Glomerular visceral epithelial cell (primary cell): ENCODE results near the gene INSIG2.

ENCODE experiments used
- DNase-seq: peaks from one replicate; pipeline ENCODE4 v3.0.0-alpha.2; 2016; ENCODE audit errors: extremely low spot score

The INSIG2 gene

DNA sequence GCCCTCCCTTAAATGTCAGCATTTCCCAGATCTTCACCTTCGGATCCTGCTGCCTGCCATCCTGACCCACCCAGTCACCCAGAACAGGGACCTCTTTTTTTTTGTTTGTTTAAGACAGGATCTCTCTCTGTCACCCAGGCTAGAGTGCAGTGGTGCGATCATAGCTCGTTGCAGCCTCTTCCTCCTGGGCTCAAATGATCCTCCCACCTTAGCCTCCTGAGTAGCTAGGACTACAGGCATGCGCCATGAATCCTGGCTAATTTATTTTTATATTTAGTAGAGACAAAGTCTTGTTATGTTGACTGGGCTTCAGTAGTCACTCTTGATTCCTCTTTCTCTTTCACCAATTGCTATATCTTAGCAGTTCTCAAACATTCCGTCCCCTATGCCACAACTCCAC lies 39.0 kb downstream of the INSIG2 start:
- no peak for DNase-seq

DNA sequence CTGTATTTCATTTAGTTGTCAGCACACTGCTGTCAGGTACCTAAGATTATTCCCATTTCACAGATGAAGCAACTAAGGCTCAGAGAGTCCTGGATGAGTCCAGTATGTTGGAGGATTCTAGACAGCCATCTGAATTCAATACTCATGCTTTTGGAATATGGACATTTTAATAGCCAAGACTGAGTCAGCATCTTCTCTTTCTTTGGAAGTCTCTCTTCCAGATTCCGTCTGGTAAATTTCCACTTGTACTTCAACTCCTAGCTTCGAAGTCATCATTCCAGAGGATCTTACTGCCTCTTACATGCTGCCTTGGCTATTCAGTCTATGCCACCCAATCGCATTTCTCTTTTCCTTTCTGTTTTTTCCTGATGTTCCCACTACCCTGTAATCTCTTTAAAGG lies 40.6 kb downstream of the INSIG2 start:
- DNase-seq: no peak

DNA sequence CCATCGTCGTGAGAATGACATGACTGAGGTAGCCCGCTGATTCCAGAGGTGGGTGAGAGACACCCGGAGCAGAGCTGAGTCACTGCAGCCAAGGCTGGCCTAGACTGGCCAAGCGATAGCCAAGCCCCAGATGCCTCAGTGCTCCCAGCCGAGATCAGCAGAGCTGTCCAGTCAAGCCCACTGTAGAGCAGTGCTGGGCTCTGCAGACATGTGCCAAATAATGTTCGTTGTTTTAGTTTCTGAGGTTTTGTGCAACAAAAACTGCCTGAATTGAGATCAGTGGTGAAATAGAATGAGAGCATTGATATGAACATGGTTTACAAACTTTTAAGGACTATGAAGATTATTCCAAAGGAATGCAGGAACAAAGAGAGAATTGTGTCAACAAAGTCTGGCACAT lies 42.1 kb downstream of the INSIG2 start:
- no peak for DNase-seq

- no peak for DNase-seq
These were observed 43.5 kb downstream of the INSIG2 start for GRCh38 chr2:118131771-118132170.

DNA sequence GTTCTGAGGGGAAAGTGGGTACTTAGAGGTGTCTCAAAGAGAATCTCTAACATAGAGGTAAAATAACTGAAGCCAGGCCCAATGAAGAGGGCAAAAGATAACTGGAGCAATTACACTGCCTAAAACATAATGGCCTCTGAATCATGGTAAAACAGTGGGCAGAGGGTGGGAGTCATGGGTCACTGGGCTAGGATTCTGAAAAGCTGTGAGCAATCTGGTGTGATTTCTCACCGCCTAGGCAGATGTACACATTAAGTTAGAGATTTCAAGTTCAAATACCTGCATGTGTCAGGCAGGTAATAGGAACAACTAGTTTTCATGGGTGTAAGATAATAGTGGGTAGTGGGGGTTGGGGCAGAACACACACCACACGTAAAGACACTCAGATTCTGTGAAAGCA lies 45.6 kb downstream of the INSIG2 start:
- DNase-seq: no peak

DNA sequence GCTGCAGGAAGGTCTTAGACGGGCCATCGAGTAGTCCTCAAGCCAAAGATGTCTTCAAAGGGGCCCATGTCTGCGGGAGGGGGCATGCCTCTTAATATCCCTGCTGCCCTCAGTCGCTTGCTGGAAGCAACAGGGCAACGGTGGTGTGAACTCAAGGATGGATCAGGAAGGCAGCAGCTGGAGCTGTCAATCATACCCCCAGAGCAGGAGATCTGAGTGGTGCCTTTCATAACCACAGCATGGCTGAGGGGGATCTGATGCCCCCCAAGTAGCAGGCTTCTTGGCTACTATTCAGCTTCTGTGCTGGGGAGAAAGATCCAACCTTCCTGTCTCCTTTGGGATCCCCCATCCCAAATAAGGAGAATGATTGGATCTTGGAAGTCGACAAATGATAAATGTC lies 46.4 kb downstream of the INSIG2 start:
- DNase-seq: no peak

DNA sequence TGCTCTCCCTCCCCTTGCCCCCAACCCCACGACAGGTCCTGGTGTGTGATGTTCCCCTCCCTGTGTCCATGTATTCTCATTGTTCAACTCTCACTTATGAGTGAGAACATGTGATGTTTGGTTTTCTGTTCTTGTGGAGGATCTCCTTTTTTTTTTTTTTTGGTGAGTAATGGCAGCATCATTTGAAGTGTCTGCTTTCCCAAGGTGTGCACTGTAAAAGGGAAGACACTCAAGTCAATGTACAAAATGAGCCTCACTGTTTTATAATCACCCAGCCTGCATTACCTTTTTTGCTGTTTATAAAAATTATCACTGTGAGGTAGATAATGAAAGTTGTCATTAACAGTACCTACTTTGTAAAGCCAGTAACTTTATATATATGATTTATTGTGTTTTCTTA lies 56.9 kb downstream of the INSIG2 start:
- DNase-seq: no peak

DNA sequence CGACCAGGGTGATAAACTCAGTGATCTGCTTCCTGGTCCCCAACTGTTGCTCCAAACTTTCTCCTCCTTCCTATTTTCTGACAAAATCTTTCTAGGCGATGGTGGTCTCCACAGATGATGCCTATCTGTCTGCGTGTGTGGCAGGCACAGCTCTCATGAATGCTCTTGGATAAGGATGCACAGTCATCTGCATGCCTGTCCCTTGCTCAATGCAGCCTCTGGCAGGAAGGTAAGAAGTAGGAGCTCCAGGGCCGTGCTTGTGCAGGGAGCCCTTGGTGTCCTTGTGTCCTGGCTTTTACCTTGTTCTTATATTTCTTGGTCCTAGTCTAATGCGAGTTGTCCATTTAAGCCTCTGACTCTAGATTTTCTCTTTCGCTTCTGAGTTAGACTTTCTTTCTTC lies 57.5 kb downstream of the INSIG2 start:
- no peak for DNase-seq

- DNase-seq: no peak
These were observed 58.3 kb downstream of the INSIG2 start for GRCh38 chr2:118146315-118147283.

DNA sequence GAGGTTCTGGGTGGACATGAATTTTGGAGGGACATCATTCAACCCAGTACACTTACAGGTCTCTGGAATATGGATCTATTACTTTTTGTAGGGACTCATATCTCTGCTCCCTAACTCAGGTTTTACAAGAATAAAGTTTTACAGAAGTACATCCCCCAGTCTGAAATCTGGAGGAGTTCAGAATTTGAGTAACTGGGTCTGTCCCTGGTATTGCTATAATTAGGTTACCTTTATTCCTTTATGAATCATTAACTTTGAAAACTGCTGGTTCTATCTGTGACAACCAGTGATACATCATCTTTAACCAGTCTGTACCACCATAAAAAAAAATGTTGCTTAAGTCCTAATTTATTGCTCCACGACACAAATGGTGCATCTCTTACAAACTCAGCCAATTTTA lies 59.9 kb downstream of the INSIG2 start:
- DNase-seq: no peak

- DNase-seq: no peak
These were observed 60.5 kb downstream of the INSIG2 start for GRCh38 chr2:118148809-118149208.

- no peak for DNase-seq
These were observed 62.0 kb downstream of the INSIG2 start for GRCh38 chr2:118150294-118150693.

DNA sequence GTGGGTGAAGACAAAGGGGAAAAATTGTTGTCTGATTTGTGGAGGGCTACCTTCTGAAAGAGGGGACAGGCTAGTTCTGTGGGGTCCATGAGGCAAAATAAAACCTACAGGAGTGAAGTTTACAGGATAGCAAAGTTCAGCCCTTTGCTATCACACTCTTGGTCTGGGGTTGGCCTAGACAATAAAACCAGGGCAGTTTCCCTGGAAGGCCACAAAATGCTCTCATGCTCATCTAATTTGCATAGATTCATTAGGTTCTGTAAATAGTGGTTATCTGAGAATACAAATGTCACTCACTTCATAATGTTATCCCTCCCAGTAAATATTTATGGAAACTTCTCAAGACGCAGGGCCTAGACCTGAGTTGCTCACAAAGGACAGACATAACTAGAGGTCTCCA lies 63.6 kb downstream of the INSIG2 start:
- no peak for DNase-seq

DNA sequence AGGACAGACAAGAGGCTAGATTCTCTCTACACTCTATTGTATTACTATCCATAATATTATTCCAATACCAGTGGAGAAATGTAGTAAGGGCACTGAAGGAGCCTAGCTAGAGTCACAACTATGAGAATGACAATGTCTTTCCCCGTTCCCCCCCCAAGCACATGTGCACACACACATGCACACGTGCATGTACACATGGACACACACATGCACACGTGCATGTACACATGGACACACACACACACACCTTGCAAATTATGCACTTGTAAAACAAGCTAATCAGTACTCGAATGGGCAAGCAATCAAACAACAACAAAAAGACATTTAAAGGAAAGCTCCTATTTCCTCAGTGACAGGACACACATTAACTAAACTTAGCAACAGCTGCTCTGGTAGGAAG lies 65.2 kb downstream of the INSIG2 start:
- no peak for DNase-seq

DNA sequence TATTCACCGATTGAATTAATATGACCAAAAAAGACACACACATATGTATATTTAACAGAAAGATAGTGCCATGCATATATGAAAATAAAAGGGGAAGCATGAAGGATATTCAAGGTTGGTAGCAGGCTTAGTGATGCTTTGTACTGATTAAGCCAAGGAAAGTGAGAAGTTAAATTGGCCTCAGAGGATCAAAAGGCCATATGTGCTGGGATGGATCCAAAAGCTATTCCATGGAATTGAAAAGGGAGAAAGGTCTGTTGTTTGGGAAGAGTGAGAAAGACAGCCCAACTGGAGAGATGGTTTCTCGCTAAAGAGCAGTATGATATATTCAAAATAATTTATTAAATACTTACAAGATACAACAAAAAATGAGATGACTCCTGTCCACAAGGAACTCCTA lies 65.9 kb downstream of the INSIG2 start:
- no peak for DNase-seq
